Lower lobe of right lung (tissue), 2 donors: ENCODE results near the gene PHACTR1. TPM values are rescaled to one million over a fixed set of nuclear protein-coding genes. Genes with fewer than 3 reads are reported as not detected.

Source experiments
- ATAC-seq, 2 donors: fragments of 200-7000 bp; cut with Tn5 transposase; one replicate each; pipeline ENCODE4 v1.9.1; 2020 to 2022; ENCODE audit warnings: mild to moderate bottlenecking in 2 of 2, moderate library complexity in 2 of 2
- DNase-seq: peaks from one replicate; pipeline ENCODE4 v3.0.0-alpha.2; 2020
- H3K27ac ChIP-seq: fragments of 200-600 bp; one replicate; pipeline ENCODE4 v1.8.0; 2022
- H3K27me3 ChIP-seq: fragments of 200-600 bp; one replicate; pipeline ENCODE4 v1.8.0; 2022; ENCODE audit warnings: low read depth
- H3K36me3 ChIP-seq: fragments of 200-600 bp; one replicate; pipeline ENCODE4 v1.8.0; 2022; ENCODE audit warnings: mild to moderate bottlenecking
- H3K4me1 ChIP-seq: fragments of 200-600 bp; one replicate; pipeline ENCODE4 v1.8.0; 2022
- H3K4me3 ChIP-seq: fragments of 200-600 bp; one replicate; pipeline ENCODE4 v1.8.0; 2022; ENCODE audit warnings: mild to moderate bottlenecking
- H3K9me3 ChIP-seq: fragments of 200-600 bp; one replicate; pipeline ENCODE4 v1.8.0; 2022
- intact Hi-C: fragments of 100-400 bp; cut with DNase I; formaldehyde crosslinking; loops from one replicate; pipeline ENCODE4 v1.11.0; 2022
- total RNA-seq: library from RNA; stranded (reverse); fragmentation: NEBNext Ultra II Directional; extraction: Animal tissue kit (Norgen Biotek cat#: 25700); gene quantifications from one replicate; pipeline ENCODE4 v1.2.1, GENCODE V29; 2021
- TF ChIP-seq, protein P1 (sequence below): fragments of 200-600 bp; IDR thresholded peaks from one replicate; pipeline ENCODE4 v1.8.0; 2022; ENCODE audit warnings: antibody characterized with exemption, mild to moderate bottlenecking
- donor health status: DM: no; HTN: yes; CAD: no; lungs with severe emphysema.

The PHACTR1 gene
- total RNA-seq, 1 donor from 2014 or later, result 91.0 TPM

DNA sequence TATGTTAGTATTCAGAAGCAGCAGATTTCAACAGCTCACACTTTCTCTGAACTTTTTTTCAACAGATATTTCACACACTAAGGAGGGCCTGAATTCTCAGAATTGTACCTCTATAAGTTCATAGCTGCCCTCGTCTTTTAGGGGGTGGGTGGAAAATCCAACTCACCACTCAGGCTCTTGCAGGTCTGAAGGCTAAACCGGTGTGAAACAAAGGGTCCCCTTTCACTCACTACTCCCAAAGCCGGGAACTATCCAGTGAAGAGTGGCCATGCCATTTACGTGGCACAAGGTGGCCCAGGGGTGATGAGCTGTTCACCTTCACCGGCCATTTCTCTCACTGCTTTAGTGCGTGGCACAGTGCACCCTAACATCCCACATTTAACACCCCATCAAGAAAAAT lies 587.5 kb downstream of the PHACTR1 start:
- intact Hi-C loops, result no loop called here

GRCh38 chr6:13304580-13305260 lies 588.2 kb downstream of the PHACTR1 start:
- Histone ChIP-seq H3K4me3 (no peak overlapping the region), H3K27ac (peak overlapping the region; percentile 72)

More for the DNA sequence above, 587.5 kb downstream of the PHACTR1 start:
- no peaks in the 10 kb centered on the region for H3K9me3 ChIP-seq
- ATAC-seq (no peak), DNase-seq (no peak)
- H3K27me3 ChIP-seq, result no peaks in the 10 kb centered on the region
- H3K27ac ChIP-seq, result peak overlapping the region; percentile 72
- H3K4me1 ChIP-seq, result peaks cover 29% of the 10 kb centered on the region
- TF ChIP-seq, protein P1, sequence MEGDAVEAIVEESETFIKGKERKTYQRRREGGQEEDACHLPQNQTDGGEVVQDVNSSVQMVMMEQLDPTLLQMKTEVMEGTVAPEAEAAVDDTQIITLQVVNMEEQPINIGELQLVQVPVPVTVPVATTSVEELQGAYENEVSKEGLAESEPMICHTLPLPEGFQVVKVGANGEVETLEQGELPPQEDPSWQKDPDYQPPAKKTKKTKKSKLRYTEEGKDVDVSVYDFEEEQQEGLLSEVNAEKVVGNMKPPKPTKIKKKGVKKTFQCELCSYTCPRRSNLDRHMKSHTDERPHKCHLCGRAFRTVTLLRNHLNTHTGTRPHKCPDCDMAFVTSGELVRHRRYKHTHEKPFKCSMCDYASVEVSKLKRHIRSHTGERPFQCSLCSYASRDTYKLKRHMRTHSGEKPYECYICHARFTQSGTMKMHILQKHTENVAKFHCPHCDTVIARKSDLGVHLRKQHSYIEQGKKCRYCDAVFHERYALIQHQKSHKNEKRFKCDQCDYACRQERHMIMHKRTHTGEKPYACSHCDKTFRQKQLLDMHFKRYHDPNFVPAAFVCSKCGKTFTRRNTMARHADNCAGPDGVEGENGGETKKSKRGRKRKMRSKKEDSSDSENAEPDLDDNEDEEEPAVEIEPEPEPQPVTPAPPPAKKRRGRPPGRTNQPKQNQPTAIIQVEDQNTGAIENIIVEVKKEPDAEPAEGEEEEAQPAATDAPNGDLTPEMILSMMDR, result no peak
- H3K36me3 ChIP-seq, result peaks cover 77% of the 10 kb centered on the region
- no peak overlapping the region for H3K4me3 ChIP-seq

DNA sequence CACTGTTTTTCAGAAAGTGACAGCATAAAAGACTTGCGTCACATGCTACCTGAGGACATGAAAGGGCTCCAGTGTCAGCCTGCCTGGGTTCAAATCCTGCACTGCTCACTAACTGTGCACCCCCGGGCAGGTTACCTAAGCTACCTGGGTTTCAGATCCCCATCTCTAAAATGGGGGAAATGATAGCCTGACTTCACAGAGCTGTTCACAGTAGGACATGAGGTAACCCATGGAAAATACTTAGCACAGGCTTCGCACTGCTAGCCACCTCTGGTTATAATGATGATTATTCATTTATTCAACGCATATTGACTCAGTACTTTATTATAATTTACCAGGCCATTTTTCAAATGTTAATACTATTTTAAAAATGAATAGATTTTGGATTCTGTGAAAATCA lies 588.7 kb downstream of the PHACTR1 start:
- H3K9me3 ChIP-seq, result no peaks in the 10 kb centered on the region
- no peak for DNase-seq
- H3K4me1 ChIP-seq, result peaks cover 29% of the 10 kb centered on the region
- H3K36me3 ChIP-seq, result peaks cover 65% of the 10 kb centered on the region
- intact Hi-C loops, result no loop called here
- H3K27ac ChIP-seq, result no peak overlapping the region
- TF ChIP-seq, protein P1, result no peak
- H3K4me3 ChIP-seq, result no peak overlapping the region
- H3K27me3 ChIP-seq, result no peaks in the 10 kb centered on the region
- no peak for ATAC-seq

More at GRCh38 chr6:13304580-13305260, 588.2 kb downstream of the PHACTR1 start:
- Histone ChIP-seq H3K36me3 (peaks cover 71% of the 10 kb centered on the region), H3K4me1 (peaks cover 29% of the 10 kb centered on the region), H3K27me3 (no peaks in the 10 kb centered on the region), H3K9me3 (no peaks in the 10 kb centered on the region)
- TF ChIP-seq, protein P1, result no peak
- DNase-seq (no peak), ATAC-seq (no peak)
- intact Hi-C loops, result no loop called here

- ATAC-seq, result no peak
- H3K4me1 ChIP-seq, result peaks cover 29% of the 10 kb centered on the region
- intact Hi-C loops, result no loop called here
- H3K4me3 ChIP-seq, result no peak overlapping the region
- TF ChIP-seq, protein P1, result no peak
- no peak overlapping the region for H3K27ac ChIP-seq
- H3K9me3 ChIP-seq, result no peaks in the 10 kb centered on the region
- H3K36me3 ChIP-seq, result peaks cover 62% of the 10 kb centered on the region
- H3K27me3 ChIP-seq, result no peaks in the 10 kb centered on the region
- DNase-seq, result no peak
Observed at GRCh38 chr6:13305791-13306190, 589.2 kb downstream of the PHACTR1 start.

- ATAC-seq (peak in 1 of 2 donors; percentile 2), DNase-seq (peak; percentile 73)
- Histone ChIP-seq H3K36me3 (peaks cover 65% of the 10 kb centered on the region), H3K9me3 (no peaks in the 10 kb centered on the region), H3K4me3 (no peak overlapping the region), H3K4me1 (peaks cover 21% of the 10 kb centered on the region), H3K27me3 (no peaks in the 10 kb centered on the region), H3K27ac (no peak overlapping the region)
- intact Hi-C loops, result no loop called here
- TF ChIP-seq, protein P1, result no peak
Observed at GRCh38 chr6:13307508-13307995, 591.0 kb downstream of the PHACTR1 start.
